NCI-H2081 (cell line): ENCODE measurements around the gene RALBP1.

Experiments
- DNase-seq, 2 experiments: peaks; one replicate each; lab custom pipeline; 2025; lab: John Stamatoyannopoulos, UW

The RALBP1 gene

DNA sequence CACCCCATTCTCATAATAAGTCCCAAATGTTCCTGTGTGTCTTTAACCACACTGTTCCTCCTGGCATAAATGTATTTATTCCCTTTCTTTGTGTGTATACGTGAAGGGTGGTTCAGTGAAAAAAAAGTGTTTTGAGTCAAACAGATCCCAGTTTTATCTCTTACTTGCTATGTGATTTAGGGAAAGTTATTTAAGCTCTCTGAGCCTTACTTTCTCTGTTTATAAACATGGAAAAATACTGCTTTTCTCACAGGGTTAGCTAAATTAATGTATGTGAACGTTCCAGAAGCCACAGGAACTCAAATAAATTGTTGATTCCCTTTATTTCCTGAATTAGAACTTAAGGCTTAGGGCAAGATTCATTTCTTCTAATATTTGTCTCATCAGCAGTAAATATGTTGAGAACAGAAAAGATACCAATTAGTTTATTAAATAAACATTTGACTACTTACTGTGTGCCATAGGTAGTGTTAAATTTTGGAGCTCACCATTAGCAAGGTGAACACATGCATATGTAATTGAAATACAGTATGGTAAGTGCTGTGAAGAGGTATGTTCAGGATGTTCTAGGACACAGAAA is 33.2 kb downstream of the RALBP1 start:
- no peak for DNase-seq

DNA sequence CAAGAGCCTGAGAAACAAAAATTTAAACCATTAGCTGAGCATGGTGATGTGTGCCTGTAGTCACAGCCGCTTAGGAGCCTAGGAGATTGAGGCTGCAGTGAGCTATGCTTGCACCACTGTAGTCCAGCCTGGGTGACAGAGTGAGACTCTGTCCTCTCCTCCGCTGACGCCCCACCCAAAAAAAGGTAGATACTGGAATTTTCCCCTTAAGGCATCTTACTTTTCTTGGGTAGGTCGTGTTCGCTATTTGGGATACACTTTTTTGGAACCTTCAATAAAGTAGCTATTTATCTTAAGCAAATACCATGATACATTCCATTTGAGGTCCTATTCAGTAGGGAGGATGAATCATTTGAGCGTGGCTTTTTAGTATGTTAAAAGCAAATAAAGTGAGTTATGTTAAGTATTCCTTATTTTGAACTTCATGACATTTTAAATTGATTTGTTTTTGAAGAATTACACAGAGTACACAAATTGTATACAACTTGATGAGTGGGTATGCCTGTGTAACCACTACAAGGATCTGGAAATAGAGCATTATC is 38.7 kb downstream of the RALBP1 start:
- DNase-seq: no peak

DNA sequence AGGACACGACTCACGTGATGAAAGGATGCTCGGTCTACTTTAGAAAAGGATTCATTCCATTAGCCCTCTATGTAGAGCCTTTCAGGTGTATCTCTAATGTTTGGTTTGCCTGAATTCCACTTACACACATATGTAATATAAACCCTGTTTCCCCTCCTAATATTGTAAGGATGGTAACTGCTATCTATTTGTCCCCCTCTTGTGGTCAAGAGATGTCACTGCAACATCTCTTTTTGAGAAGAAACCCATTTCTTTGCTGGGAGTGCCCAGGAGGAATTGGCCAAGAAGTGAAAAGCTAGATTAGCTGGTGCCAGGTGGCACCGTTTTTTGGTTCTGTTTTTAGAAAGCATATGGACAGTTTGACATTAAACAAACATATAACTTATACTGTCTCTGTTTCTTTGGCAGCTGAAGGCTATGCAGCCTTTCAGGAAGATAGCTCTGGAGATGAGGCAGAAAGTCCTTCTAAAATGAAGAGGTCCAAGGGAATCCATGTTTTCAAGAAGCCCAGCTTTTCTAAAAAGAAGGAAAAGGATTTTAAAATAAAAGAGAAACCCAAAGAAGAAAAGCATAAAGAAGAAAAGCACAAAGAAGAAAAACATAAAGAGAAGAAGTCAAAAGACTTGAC is 41.2 kb downstream of the RALBP1 start:
- DNase-seq: peak; percentile 29 to 33

DNA sequence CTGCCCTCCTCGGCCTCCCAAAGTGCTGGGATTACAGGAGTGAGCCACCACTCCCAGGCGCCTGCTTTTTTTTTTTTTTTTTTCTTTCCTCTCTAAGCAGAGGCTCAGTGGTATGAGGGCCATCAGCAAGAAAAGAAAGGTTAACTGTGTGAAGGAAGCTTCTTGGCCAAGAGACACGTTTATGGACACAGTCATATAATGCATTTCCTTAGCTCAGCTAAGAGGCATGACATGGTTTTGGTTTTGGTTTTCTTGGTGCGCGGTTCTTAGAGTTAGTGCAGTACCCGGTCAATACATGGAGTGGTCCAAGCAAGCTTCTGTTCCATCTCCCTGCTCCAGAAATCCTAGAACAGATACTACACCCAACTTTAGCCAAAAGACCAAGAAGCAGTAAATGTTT is 42.6 kb downstream of the RALBP1 start:
- DNase-seq: no peak

DNA sequence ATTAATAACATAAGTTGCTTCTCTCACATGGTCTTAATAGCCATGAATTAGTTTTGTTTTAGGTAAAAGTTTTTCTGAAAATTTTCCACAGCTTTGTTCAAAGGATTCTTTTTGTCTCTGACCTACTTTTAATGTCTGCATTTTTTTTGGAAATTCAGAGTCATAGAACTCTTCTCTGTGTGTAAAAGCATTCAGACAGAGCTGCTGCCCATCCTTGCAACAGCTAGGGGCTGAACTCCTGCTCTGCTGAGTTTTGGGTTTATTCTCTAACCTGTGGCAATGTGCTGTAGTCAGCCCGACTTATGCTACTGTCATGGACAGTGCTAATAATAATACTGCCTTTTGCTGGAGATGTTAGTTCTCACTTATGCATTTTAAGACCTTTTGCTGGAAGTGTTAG is 44.1 kb downstream of the RALBP1 start:
- DNase-seq: no peak

DNA sequence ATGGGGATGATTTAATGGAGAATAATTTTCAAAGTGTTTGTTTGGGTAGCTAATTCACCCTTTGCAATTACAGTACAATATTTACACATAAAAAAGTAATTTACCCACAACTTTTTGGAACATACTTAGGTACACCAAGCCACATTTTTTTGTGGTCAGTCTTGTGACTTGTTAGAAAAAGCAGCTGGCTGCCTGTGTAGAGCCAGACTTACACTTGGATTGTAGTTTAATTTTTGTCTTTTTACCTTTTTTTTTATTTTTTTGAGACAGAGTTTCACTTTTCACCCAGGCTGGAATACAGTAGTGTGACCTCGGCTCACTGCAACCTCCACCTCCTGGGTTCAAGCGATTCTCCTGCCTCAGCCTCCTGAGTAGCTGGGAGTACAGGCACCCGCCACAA is 45.4 kb downstream of the RALBP1 start:
- DNase-seq: no peak

DNA sequence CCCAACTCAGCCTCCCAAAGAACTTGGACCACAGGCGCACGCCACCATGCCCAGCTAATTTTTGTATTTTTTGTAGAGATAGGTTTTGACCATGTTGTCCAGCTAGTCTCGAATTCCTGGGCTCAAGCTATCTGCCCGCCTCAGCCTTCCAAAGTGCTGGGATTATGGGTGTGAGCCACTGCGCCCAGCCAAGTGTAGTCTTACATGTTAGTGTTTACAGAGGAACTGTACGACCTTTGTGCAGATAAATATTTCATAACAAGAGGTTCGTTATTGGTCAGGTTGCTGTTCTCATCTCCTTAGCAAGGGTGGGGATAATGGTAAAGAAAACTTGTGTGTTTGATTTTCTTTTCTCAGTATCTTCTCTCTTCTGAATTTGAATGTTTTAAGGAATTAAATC is 46.5 kb downstream of the RALBP1 start:
- no peak for DNase-seq

DNA sequence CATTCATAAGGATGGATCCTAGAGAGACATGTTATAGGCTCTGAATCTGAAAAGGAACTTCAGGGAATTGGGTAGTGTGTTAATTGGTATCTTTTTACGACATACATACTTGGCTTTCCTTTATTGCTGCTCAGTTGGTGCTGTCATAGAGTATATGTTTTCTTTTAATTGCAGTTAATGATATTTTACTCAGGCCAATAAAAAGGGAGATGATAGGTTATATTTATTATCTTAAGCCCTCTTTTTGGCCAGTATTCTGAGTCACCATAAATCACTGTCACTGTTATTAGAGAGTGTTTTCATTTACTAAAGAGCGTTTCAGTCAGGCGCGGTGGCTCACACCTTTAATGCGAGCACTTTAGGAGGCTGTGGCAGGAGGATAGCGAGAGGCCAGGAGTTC is 47.6 kb downstream of the RALBP1 start:
- DNase-seq: peak in 1 of 2 experiments; percentile 29

DNA sequence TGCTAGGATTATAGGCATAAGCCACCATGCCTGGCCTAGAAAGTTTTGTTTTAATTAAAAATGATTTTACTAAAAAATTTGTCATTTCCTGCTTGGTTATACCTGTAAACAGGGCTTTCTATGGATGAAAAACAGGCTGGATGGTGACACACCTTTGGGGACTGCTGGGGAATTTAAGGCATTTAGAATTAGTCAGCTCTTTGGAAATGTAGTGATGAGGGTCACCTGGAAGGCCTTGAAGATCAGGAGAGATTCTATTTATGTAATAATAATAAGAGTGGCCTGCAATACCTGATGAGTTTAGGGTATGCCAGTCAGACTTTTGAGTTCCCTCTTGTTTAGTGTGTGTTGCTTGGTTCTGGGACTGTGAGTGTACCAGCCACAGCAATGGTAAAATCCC is 51.1 kb downstream of the RALBP1 start:
- DNase-seq: no peak

DNA sequence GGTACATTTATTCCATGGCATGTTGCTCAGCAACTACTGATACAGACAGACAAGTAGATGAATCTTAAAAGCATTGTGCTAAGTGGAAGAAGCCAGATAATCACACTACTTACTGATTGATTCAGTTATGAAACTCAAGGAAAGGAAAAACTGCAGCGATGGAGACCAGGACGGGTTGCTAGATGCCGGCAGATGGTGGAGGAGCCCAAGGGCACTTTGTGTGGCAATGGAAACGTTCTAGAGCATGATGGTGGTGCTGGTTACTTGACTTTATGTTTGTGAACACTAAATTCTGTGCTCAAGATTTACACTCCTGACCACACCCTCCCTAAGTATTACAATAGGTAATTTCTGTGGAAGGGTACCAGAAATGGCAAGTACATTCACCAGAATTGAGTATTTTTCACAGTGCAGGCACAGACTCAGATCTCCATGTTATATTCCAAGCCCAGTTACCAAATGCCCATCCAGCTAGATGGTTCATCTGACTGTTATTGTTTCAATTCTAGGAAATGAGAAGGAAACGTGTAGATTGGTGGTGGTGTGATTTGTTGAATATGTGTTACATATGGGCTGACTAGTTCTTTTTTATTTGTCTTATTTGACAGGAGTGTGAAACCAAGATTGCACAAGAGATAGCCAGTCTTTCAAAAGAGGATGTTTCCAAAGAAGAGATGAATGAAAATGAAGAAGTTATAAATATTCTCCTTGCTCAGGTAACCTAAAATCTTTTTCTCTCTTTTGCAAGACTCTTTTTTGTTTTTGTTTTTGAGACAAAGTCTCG is 55.1 kb downstream of the RALBP1 start:
- no peak for DNase-seq

DNA sequence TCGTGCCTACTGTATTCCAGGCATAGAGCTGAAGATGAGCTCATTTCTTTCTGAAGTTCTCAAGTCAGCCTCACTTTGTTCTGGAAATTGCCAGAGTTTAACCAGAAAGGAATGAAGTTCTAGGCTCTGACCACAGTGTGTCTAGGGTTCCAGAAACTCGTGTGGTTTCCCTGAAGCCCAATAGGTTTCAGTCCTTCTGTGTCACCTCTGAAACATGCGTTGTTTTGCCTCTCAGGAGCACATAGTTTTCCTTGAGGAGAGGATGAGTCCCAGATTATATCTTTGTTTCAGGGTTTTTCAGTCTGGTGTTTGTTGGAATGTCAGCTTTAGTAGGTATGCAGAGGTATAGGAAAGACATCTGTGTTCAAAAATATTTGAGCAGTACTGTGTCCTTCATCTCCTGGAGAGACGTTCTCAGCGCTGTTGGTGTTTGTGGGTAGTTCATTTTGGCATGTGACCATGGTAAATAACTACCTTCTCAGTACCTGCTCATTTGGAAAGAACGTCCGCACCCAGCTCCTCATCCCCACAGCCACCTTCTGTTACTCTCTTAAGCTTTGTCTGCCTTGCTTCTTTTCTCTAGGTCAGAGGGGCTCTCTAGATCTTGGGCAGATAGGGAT is 56.6 kb downstream of the RALBP1 start:
- no peak for DNase-seq

DNA sequence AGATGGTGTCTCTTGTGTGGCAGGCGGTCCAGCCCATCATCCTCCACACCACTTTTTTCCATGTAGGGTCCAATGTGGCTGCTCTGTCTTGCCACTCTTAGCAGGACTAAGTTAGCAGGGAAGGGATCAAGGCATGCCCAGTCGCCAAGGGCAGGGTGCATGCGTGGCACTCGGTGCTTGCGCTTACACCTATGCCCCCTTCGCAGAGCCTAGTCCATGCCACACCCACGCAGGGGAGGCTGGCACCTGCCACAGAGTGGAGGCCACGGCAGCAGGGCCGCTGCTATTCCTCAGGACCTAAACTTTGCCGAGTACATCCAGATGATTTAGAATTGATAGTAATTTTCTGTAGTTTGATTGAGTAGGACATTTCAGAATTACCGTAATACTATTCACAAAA is 59.5 kb downstream of the RALBP1 start:
- DNase-seq: no peak

DNA sequence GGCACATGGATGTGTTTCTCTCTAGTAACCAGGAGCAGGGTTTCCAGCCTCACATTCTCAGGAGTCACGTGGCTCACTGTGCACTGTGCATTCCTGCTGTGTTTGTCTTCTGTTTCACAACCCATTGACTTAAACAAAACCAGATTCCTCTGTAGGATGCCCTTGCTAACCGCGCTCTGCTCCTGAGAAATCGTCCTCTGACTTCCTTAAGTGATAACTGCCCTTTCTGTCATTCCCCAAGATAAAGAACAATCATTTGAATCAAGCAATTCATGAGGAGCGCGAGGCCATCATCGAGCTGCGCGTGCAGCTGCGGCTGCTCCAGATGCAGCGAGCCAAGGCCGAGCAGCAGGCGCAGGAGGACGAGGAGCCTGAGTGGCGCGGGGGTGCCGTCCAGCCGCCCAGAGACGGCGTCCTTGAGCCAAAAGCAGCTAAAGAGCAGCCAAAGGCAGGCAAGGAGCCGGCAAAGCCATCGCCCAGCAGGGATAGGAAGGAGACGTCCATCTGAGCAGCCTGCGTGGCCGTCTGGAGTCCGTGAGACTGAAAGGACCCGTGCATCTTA is 60.2 kb downstream of the RALBP1 start:
- no peak for DNase-seq

DNA sequence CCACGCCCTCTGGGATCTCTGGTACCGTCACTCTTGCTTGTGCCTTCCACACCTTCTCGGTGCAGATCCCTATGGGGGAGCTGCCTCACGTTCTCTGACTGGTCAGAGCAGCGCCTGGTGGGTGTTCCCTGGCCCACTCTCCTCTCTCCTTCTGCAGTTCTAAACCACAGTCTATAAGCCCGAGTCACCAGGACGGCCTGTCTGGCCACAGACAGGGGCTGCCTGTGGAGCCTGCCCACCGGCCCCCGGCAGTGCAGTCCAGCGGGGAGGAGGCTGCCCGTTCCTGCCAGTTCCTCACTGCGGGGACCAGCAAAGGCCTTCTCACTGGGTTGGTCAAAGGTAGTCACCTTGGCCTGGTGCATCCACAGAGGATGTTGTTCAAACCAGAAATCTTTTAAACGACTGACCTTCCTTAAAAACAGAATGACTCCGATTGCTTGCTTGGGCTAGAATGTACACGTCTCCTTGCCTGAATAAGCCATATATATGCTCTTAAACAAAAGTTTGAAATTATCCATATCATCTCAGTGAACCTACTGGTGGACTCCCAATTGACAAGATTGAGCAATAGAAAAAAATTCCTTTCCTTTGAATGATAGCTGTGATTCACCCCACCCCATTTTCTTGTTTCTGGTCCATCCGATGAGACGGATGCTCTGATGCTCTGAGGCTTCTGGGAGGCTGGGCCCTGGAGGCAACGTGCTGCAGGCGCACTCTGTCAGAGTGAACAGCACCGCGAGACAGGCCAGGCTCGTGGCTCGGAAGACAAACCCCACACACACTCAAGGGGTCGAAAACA is 61.2 kb downstream of the RALBP1 start:
- DNase-seq: no peak

DNA sequence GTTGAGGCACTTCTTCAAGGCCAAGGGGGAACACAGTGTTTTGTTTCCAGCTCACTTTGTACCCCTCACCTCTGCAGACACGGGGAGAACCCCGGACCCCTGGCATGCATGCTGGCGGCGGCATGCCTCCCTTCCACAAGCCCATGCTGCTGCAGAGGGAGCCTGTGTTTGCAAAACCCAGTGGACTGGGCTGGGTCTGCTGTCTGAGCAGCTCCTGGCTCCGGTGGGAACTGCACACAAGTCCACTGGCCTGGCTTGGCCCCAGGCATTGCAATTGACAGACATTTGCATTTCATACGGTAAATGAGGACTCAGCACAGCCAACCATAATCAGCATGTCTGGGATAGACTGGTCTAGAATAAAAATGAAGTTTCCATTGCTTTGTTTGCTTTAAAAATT is 62.4 kb downstream of the RALBP1 start:
- DNase-seq: no peak

DNA sequence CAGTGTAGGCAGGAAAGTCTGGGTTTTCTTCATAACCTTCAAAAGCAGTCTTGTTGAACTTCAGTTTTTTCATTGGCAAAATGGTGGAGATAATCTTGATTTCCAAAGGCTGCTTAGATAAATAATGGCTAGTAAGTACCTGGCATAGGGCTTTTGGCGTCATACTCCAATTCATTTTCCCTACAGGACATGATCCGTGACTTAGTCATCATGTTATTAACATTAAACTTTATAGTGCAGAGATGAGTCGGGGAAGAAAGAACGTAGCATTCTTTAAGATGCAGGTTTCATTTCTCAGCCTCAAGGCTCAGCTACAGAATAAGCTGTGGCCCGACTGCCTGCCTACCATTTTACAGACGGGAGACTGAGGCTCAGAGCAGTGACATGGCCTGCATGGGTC is 64.0 kb downstream of the RALBP1 start:
- no peak for DNase-seq

DNA sequence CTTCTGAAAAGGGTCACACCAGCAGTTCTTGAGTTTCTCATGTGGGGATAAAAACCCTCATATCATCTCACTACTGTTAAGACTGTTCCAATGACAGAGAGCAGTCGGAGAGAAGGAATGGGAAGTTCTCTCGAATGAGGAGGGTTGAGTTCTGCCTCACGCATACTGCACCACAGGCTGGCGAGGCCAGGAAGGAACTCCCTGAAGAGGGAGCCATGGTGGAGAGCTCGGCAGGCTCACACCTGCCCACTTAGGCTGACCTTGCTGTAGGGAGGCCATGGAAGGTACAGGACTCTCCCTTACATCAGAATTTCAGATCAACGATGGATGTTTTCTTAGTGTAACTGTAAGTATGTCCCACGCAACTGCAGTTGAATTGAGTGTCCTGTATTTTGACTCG is 64.6 kb downstream of the RALBP1 start:
- no peak for DNase-seq

DNA sequence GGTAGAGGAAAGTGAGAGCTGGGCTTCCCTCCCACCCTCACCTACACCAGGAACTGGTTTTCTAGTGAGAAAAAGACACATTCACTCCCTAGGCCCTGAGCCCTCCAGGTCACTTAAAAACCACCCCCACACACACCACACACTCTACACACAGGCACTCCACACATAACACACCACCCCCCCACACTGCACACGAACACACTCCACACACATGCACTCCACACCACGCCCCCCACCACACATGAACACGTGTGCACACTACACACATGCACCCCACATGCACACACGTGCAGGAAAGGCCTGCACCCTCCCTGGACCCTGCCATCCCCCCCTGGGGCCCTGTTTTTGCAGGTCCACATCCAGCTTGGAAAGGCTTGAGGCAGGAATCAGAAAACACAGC is 67.6 kb downstream of the RALBP1 start:
- DNase-seq: no peak

DNA sequence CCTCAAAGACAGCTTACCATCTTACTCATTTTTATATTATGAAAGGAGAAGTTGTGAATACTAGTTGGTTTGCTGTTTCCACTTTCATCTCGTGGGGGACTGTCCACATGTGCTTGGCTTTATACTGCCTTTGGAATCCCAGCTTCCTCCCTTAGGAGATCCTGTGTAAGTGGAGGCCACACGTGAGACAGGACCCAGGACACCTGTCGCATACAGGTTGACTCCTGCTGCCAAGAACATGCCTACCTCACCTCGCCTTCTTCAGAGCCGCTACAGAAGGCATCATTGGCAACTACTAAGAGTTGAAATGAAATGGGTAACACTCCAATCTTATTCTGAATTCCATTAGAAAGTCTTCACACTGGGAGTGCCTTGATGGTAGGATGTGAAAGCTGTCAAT is 69.7 kb downstream of the RALBP1 start:
- no peak for DNase-seq

DNA sequence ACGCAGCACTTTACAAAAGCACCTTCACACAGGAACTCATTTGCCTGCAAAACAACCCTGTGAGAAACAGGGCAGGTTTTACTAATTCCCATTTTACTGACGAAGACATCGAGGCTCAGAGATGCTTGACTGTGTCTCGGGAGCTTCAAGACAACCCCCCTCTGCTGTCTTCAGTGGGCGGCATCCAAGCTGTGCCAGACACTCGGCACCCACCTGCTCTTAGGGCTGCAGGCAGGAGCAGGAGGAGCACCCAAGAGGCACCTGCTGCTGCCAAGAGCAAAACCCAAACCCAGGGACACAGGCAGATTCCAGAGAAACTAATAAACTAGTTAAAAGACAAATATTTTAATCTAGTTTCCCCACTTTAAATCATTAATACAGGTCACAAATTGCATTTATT is 71.2 kb downstream of the RALBP1 start:
- no peak for DNase-seq

DNA sequence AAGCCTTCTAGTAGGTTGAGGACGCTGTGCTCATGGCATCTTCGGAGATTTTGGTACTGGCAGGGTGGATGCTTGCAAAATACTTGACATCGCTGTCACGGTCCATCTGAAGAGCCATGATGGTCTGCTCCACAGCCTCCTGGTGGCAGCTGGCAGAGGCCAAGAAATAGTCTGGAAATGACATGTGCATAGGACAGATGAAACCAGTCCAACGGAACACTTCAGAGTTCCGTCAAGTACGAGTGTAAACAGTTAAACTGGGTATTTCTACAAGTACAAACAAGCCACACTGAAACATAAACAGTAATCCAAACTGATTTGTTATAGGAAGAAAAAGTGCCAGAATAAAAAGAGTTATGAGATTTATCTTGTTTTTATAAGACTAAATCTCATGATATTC is 72.5 kb downstream of the RALBP1 start:
- no peak for DNase-seq

DNA sequence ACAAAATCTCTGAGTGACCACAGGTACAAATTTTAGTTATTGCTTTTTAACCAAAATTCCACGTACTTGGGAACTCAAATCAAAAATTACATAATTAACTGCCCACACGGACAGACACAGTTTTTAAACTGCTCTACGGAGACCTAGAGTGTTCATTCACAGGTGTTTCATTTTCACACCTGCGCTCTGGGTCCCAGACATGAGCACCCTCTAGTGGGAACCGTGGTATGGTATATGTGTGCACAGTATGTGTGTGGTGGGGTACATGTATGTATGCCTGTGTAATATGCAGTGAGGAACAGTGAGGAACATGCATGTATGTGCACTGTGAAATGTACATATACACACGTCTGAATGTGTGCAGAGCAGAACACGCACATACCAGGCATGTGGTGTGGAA is 74.1 kb downstream of the RALBP1 start:
- DNase-seq: peak in 1 of 2 experiments; percentile 6
